ENCODE data around the gene FAIM2.
A peak's percentile ranks its signal among the peaks of the same experiment; 100 is the strongest.
"Not testable (repeated sequence)": the region's sequence is repeated elsewhere in the genome, so short reads cannot be mapped to it uniquely, and the experiment has no call there.

FAIM2 gene

DNA sequence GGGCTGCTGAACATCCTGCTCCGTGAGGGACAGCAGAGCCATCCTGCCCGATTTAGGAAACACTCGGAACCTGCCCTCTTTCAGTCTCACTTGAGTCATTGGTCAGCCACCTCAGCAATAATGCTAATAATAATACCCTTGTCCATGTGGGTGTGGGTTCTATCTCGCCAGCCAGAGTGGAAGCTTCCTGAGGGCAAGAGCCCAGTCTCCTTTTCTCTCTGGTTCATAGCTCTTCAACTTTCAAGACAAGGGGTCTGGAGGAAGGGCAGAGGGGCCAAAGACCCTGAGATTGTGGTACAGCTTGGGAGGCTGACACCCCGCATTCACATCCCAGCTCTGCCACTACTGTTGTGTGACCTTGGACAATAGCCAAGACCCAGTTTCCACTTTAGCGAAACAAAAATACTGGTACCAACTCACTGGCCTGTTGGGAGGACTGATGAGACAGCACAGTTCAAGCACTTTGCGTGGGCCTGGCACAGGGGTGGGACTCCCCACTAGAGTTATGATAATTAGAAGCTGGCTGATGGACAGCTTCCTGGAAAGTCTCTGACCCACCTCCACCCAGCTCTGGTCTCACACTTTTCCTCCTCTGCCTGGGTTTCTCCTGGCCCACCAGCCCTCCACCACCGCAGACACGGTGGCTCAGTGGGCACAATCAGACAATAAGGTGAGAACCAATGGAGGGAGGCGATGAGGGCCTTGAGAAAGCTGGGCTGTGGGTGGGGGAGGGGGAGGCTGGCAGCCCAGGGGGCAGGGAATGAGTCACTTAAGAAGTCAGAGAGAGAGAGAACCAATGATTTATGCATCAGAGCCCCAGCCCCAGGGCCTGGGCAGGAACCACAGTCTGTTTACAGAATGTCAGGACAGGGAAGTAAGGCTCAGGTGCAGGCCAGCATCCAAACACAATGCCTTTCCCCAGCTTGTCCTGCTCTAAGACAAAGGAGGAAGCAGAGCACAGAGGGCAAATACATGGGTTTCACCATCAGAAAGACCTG is 9.6 kb downstream of the FAIM2 start:
- peak in 1 of 4 experiments; percentile 29 for DNase-seq

- no peak for DNase-seq
Measured at GRCh38 chr12:49892732-49893317, 10.9 kb downstream of the FAIM2 start.

- DNase-seq: no peak
Measured at GRCh38 chr12:49892084-49892731, 11.5 kb downstream of the FAIM2 start.

GRCh38 chr12:49891476-49891875 is 12.2 kb downstream of the FAIM2 start:
- no peak for DNase-seq

DNA sequence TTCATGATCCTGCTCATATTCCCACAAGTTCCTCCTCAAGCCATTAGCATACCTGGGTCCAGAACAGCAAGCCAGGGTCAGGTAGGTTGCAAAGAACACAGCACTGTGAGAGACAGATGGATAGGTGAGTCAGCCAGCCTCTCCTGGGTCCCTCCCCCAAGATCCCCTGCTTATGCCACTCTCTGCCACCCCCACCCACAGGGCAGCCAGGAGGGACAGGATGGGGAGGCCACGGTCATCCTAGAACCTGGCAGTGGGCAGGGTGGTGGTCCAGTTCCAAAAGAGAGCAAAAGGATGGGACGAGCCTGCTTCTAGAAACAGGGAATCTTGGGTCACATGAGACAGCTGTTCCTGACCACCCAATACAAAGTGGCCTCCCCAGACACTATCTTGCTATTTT is 12.7 kb downstream of the FAIM2 start:
- no peak for DNase-seq

GRCh38 chr12:49890096-49890461 is 13.6 kb downstream of the FAIM2 start:
- no peak for DNase-seq

DNA sequence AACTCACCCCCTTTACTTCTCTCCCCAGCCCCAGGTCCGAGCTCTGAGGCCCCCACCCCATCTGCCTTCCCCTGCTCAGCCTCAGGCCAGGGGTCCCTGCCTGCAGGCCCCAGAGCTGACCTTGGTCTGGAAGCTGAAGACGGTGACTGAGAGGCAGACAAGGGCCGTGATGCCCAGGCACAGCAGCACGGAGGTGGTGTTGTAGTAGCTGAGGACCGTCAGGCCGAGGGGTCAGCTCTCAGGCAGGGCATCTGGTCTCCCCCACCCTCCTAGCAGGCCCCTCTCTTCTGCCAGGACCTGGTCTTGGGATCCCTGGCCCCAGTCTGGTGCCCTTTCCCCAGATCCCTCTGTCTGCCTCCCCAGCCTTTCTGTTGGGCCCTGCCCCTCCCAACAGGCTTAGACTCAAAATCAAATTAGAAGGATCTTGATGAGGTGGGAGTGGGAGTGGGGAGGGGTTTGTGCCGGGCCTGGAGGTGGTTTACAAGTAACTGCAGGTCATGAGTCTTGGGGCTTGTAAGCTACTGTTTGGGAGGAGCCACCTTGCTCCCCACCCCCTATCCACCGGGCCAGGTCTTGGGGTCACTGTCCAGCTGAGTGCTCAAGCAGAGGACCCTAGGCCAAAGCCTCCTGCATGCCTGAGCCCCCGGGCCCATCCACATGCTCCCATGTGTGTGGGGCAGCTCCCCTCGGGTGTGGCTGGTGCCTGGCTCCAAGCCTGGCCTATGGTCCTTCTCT is 14.2 kb downstream of the FAIM2 start:
- DNase-seq: no peak

DNA sequence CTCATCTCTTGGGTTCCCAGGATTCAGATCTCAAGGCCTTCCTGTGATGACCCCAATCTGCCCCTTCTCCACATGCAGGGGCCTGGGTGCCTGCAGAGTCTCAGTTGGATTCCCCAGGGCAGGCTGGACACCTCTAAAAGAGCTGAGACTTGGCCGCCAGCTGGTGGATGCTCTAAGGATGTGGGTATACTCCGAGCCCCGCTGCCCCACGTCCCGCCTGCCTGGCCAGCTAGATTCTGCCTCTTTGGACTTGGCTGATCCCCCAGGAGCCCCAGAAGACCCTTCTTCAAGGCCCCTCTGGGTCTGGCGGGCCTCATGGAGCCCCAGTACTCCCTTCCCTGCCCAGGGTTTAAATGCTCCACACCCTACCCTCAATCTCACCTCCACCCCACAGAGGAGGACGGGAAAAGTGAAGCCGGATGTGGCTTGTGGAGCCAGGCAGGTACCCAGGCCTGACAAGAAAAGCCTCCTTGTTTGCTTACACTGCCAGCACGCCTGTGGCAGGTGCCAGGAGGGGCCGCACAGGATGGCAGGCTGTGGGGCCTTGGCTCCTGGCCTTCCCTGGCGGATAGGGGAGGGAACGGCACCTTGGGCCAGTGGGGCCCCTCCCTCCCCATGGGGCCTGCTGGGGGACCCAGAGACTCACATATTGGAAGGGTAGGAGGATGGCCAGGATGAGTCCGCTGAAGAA is 15.1 kb downstream of the FAIM2 start:
- no peak for DNase-seq

- DNase-seq: no peak
Measured at GRCh38 chr12:49887536-49888401, 15.9 kb downstream of the FAIM2 start.

- no peak for DNase-seq
Measured at GRCh38 chr12:49887091-49887490, 16.6 kb downstream of the FAIM2 start.

DNA sequence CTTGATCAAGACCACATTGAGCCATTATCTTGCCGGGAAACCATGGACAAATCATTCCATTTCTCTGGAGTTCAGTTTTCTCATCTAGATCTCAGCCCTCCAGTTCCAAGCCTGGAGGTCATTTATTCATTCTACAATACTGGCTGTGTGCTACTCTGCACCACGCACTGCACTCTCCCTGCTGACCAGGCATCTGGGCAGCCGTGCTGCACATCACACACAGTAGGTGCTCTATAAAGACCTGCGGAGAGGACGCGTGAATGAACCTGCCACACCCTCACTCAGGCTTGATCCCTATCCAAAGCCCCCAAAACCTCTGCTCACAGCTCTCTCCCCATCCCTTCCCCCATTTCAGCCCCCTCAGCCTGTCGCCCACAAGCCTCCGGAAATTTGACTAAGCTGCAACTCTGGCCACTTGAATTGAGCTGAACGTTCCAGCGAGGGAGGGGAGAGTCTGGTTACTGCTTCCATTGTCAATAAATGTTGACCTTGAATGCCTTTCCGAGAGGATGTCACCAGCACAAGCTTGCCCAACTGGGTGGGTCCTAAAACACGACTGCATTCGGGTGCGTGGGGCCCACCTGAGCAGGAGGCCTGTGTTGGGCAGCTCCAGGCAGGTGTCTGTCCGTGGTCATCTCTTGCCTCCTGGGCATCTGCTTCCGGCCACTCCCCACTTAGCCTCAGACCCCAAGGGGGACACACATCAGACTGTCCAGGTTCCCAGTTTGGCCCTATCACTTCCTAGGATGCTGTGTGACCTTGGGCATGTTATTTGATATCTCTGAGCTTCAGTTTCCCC is 17.8 kb downstream of the FAIM2 start:
- DNase-seq: no peak

- DNase-seq: no peak
Measured at GRCh38 chr12:49885118-49885517, 18.6 kb downstream of the FAIM2 start.

GRCh38 chr12:49882851-49883464 is 20.7 kb downstream of the FAIM2 start:
- DNase-seq: no peak

GRCh38 chr12:49882248-49882850 is 21.4 kb downstream of the FAIM2 start:
- no peak for DNase-seq

DNA sequence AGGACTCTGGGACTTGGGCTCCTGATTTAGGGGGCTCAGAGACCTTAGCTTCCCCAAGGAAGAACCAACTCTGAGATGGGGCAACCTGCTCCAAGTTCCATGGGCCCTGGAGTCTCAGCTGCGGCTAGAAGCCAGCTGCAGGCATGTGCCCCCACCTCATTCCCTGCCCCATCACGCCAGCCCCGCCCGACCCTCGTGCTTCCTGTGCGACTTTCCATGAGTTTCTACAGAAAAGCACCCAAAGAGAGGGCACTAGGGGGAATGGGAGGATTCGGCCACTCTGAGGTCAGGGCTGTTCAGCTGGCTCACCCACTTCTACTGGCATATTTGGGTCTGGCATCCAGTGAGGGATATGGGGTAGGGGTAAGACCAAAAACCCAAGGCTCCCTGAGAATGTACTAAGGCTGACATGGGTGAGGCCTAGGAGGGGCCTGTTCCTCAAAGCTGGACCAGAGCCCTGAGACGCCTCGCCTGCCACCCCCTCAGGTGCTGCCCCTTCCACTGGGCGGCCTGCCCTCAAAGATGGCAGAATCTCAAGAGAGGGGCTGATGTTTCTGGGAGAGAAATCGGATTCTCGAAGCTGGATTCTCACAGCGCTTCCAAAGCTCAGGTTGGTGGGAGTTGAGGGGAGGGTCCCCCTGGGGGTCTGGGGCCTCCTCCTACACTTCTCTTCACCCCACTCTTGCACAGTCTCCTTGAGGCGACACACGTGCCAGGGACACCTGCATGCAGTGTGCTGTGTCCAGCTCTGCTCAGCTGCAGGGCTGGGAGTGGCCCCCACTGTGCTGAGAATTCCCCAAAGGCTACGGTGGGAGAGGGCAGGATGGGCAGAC is 22.1 kb downstream of the FAIM2 start:
- no peak for DNase-seq

DNA sequence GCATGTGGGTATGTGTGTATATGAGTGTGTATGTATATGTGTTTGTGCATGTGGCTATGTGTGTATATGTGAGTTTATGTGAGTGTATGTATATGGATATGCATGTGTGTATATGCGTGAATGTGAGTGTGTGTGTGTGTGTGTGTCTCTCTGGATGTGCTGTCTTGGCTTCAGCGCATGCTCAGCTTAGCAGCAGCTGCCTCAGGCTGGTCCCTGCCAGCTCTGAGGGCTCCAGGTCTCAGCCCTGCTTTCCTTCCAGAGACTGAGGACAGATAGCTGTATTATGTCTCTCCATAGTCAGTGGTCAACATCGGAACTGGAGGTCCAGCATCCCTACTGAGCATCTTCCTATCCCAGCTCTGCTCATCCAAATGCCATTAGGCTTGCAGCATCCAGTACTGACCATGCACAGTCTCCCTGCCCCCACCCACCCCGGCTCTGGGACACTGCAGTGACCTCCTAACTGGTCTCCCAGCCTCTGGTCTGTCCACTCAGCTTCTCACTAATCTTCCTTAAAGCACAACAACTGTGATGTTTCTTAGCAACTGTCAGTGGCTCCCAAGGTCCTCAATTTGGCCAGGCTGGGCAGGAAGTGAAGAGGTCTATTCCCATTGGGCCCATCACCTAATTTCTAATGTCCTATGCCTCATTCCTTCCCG is 22.8 kb downstream of the FAIM2 start:
- no peak for DNase-seq

DNA sequence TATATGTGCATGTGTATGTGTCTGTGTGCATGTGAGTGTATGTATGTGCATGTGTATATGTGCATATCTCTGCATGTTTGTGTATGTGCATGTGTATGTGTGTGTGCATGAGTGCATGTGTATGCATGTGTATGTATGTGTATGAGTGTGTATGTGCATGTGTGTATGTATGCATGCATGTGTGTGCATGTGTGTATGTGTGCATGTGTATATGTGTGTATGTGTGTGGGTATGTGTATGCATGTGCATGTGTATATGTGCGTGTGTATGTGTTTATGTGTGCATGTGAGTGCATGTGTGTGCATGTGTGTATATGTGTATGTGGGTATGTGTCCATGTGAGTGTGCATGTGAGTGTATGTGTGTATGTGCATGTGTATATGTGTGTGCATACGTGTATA is 24.6 kb downstream of the FAIM2 start:
- not testable (repeated sequence) for DNase-seq

DNA sequence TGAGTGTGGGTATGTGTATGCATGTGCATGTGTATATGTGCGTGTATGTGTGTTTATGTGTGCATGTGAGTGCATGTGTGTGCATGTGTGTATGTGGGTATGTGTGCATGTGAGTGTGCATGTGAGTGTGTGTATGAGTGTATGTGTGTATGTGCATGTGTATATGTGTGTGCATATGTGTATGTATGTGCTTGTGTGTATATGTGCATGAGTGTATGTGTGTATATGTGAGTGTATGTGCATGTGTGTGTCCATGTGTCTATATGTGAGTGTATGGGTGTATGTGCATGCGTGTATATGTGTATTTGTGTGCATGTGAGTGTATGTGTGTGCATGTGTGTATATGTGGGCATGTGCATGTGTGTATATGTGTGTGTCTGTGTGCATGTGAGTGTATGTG is 25.7 kb downstream of the FAIM2 start:
- DNase-seq: no peak
